H1 (cell line): ENCODE data around the gene RFX2. TPM values are rescaled to one million over a fixed set of nuclear protein-coding genes. Genes with fewer than 3 reads are reported as not detected.

Source experiments
- CTCF ChIA-PET: fragments of 300-600 bp; sonication (Branson Sonifier 250); formaldehyde crosslinking; loops from one replicate; lab custom pipeline; 2021; ENCODE audit not compliant: partially characterized antibody; lab: Charles Lee
- POLR2A ChIA-PET: fragments of 300-600 bp; sonication (Branson Sonifier 250); formaldehyde crosslinking; loops from one replicate; lab custom pipeline; 2021; ENCODE audit warnings: inconsistent platforms; ENCODE audit not compliant: partially characterized antibody; lab: Charles Lee
- DNase-seq, 2 experiments: peaks; one replicate each; pipeline versions ENCODE4 v3.0.0 to v3.0.0-alpha.2; 2010 to 2022; ENCODE audit warnings: low spot score in 2 of 2, low read depth in 1 of 2, mixed read lengths in 1 of 2
- FAIRE-seq: peaks from 2 replicates; lab custom pipeline; 2011; peaks lifted over from hg19 to GRCh38; lab: Jason Lieb, UNC
- H2AFZ ChIP-seq: 2 replicates; pipeline ENCODE4 v1.8.1; 2012; ENCODE audit warnings: low read length, inconsistent platforms
- H2AK5ac ChIP-seq: 2 replicates; pipeline ENCODE4 v1.6.1; 2013; ENCODE audit warnings: low read depth, low read length
- H2BK120ac ChIP-seq: replicated peaks from 2 replicates; pipeline ENCODE3; 2013; ENCODE audit warnings: low read depth, low read length, inconsistent platforms
- H2BK12ac ChIP-seq: 2 replicates; pipeline ENCODE4 v1.6.1; 2013; ENCODE audit warnings: low read depth, low read length
- H2BK15ac ChIP-seq: 2 replicates; pipeline ENCODE4 v1.6.1; 2013; ENCODE audit warnings: low read length
- H2BK20ac ChIP-seq: 2 replicates; pipeline ENCODE4 v1.6.1; 2013; ENCODE audit warnings: low read length
- H2BK5ac ChIP-seq: 2 replicates; pipeline ENCODE4 v1.6.1; 2013; ENCODE audit warnings: low read depth, low read length
- H3K14ac ChIP-seq: 2 replicates; pipeline ENCODE4 v1.6.1; 2013; ENCODE audit warnings: inconsistent platforms; ENCODE audit not compliant: insufficient read length
- H3K18ac ChIP-seq: 2 replicates; pipeline ENCODE4 v1.6.1; 2013; ENCODE audit warnings: low read length; ENCODE audit errors: extremely low read depth
- H3K23ac ChIP-seq: 2 replicates; pipeline ENCODE4 v1.6.1; 2013; ENCODE audit warnings: inconsistent platforms; ENCODE audit not compliant: insufficient read length
- H3K23me2 ChIP-seq: 2 replicates; pipeline ENCODE4 v1.6.1; 2013; ENCODE audit warnings: low read depth, low read length
- H3K27ac ChIP-seq: 2 replicates; pipeline ENCODE4 v1.6.1; 2011; ENCODE audit warnings: low read depth, low read length, inconsistent platforms
- H3K27me3 ChIP-seq, 4 experiments: replicated peaks in 1 of 4; 1 replicate in 1 of 4; 2 replicates in 3 of 4; pipeline versions ENCODE4 v1.6.1 to v1.8.1; 2011 to 2013; ENCODE audit warnings: low read length in 3 of 4, mild to moderate bottlenecking in 3 of 4, inconsistent platforms in 2 of 4, mixed read lengths in 2 of 4, moderate library complexity in 1 of 4; ENCODE audit not compliant: control insufficient read depth in 3 of 4, insufficient read depth in 3 of 4; ENCODE audit errors: extremely low read depth in 1 of 4
- H3K36me3 ChIP-seq, 4 experiments: 2 replicates each; pipeline versions ENCODE4 v1.6.1 to v1.8.1; 2011 to 2013; ENCODE audit warnings: mild to moderate bottlenecking in 4 of 4, low read length in 3 of 4, moderate library complexity in 2 of 4, control low read depth in 1 of 4, inconsistent platforms in 1 of 4; ENCODE audit not compliant: insufficient read depth in 4 of 4, control insufficient read depth in 2 of 4
- H3K4ac ChIP-seq: replicated peaks from 2 replicates; pipeline ENCODE3; 2013; ENCODE audit warnings: low read length, low read depth, mixed read lengths, inconsistent platforms; ENCODE audit not compliant: insufficient read length
- H3K4me1 ChIP-seq, 4 experiments: replicated peaks in 1 of 4; 1 replicate in 1 of 4; 2 replicates in 3 of 4; pipeline versions ENCODE4 v1.6.1 to v1.8.1; 2011 to 2013; ENCODE audit warnings: low read length in 3 of 4, inconsistent platforms in 2 of 4, mixed read lengths in 1 of 4; ENCODE audit not compliant: insufficient read depth in 4 of 4, control insufficient read depth in 3 of 4
- H3K4me2 ChIP-seq, 2 experiments: 2 replicates each; pipeline versions ENCODE4 v1.6.1 to v1.8.1; 2011 to 2013; ENCODE audit warnings: low read depth in 2 of 2, low read length in 2 of 2, control low read depth in 1 of 2, inconsistent platforms in 1 of 2, mild to moderate bottlenecking in 1 of 2; ENCODE audit not compliant: insufficient read depth in 1 of 2
- H3K4me3 ChIP-seq, 4 experiments: fragments of 200-600, 300-600 bp in 1 of 4; sonication (generic), shearing (Covaris generic), sonication (Bioruptor Twin) in 1 of 4; 2 replicates each; pipeline versions ENCODE4 v1.5.1 to v1.8.1; 2011 to 2016; ENCODE audit warnings: low read length in 4 of 4, low read depth in 3 of 4, control low read depth in 2 of 4, inconsistent platforms in 2 of 4, mild to moderate bottlenecking in 2 of 4, mixed read lengths in 1 of 4, moderate library complexity in 1 of 4; ENCODE audit not compliant: insufficient read depth in 2 of 4; ENCODE audit errors: extremely low read depth in 1 of 4
- H3K56ac ChIP-seq: replicated peaks from 2 replicates; pipeline ENCODE3; 2013; ENCODE audit warnings: low read depth, mild to moderate bottlenecking, mixed read lengths, low read length, inconsistent platforms; ENCODE audit not compliant: insufficient read length
- H3K79me1 ChIP-seq: 2 replicates; pipeline ENCODE4 v1.6.1; 2013; ENCODE audit warnings: low read depth, low read length, control low read depth
- H3K79me2 ChIP-seq, 2 experiments: 2 replicates each; pipeline versions ENCODE4 v1.6.1 to v1.8.1; 2012 to 2013; ENCODE audit warnings: low read length in 2 of 2, mild to moderate bottlenecking in 2 of 2, inconsistent platforms in 1 of 2; ENCODE audit not compliant: insufficient read depth in 2 of 2, control insufficient read depth in 1 of 2
- H3K9ac ChIP-seq, 4 experiments: replicated peaks in 1 of 4; 1 replicate in 1 of 4; 2 replicates in 3 of 4; pipeline versions ENCODE4 v1.6.1 to v1.8.1; 2011 to 2013; ENCODE audit warnings: low read depth in 3 of 4, low read length in 3 of 4, control low read depth in 2 of 4, mild to moderate bottlenecking in 2 of 4, moderate library complexity in 2 of 4, inconsistent platforms in 1 of 4; ENCODE audit errors: extremely low read depth in 1 of 4
- H3K9me3 ChIP-seq, 2 experiments: 2 replicates each; pipeline versions ENCODE4 v1.6.1 to v1.8.1; 2012 to 2013; ENCODE audit warnings: mild to moderate bottlenecking in 2 of 2, moderate library complexity in 2 of 2, control low read depth in 1 of 2, inconsistent platforms in 1 of 2, low read depth in 1 of 2, low read length in 1 of 2, mixed read lengths in 1 of 2; ENCODE audit not compliant: insufficient read depth in 2 of 2
- H4K20me1 ChIP-seq, 2 experiments: replicated peaks in 1 of 2; 2 replicates each; pipeline versions ENCODE3 to v1.8.1; 2011 to 2013; ENCODE audit warnings: inconsistent platforms in 2 of 2, low read length in 2 of 2, mild to moderate bottlenecking in 1 of 2; ENCODE audit not compliant: insufficient read depth in 2 of 2, control insufficient read depth in 1 of 2
- H4K5ac ChIP-seq: 2 replicates; pipeline ENCODE4 v1.6.1; 2013; ENCODE audit warnings: low read length, low read depth, mixed read lengths, inconsistent platforms; ENCODE audit not compliant: insufficient read length
- H4K8ac ChIP-seq: 2 replicates; pipeline ENCODE4 v1.8.0; 2013; ENCODE audit warnings: mild to moderate bottlenecking, moderate library complexity, low read length, inconsistent platforms; ENCODE audit not compliant: insufficient read depth; ENCODE audit errors: extremely low read depth
- H4K91ac ChIP-seq: replicated peaks from 2 replicates; pipeline ENCODE3; 2013; ENCODE audit warnings: low read length, mixed read lengths, inconsistent platforms; ENCODE audit not compliant: insufficient read length
- ASH2L ChIP-seq: fragments of 200-600, 300-600 bp; sonication (generic); IDR thresholded peaks from one replicate; pipeline ENCODE4 v1.7.1; 2017; ENCODE audit warnings: low read length
- ATF2 ChIP-seq: IDR thresholded peaks from 2 replicates; pipeline ENCODE4 v1.6.1; 2012; ENCODE audit warnings: low read length, inconsistent platforms
- EP300 ChIP-seq, 2 experiments: IDR thresholded peaks; 1 replicate in 1 of 2; 2 replicates in 1 of 2; pipeline ENCODE4 v1.6.1; 2011 to 2012; ENCODE audit warnings: low read depth in 2 of 2, low read length in 2 of 2, mild to moderate bottlenecking in 2 of 2, borderline replicate concordance in 1 of 2, inconsistent platforms in 1 of 2, moderate library complexity in 1 of 2
- JUND ChIP-seq: IDR thresholded peaks from 2 replicates; pipeline ENCODE4 v1.6.1; 2011; ENCODE audit warnings: mild to moderate bottlenecking, improper control_type of control experiment, low read length
- NRF1 ChIP-seq: IDR thresholded peaks from 2 replicates; pipeline ENCODE4 v1.6.1; 2011; ENCODE audit warnings: mild to moderate bottlenecking, low read depth, low read length, improper control_type of control experiment
- WGBS, 2 experiments: shearing (Covaris generic) in 1 of 2; methylation state at CpG; one replicate each; pipeline versions ENCODE4 v1.1.6 to v1.1.7; 2013 to 2015; ENCODE audit warnings: low lambda C conversion rate in 2 of 2, mixed read lengths in 2 of 2, inconsistent platforms in 1 of 2, low coverage in 1 of 2, missing lambda C conversion rate in 1 of 2; ENCODE audit not compliant: insufficient replicate concordance in 2 of 2, insufficient coverage in 1 of 2, insufficient read length in 1 of 2; ENCODE audit errors: extremely low coverage in 1 of 2, missing lambda C conversion rate in 1 of 2; 5-methylcytosine and 5-hydroxymethylcytosine counted together
- polyA plus RNA-seq, 7 experiments: library from polyadenylated mRNA; depleted of rRNA in 3 of 7; stranded (reverse) in 5 of 7; unstranded in 2 of 7; fragments of >200 nt in 5 of 7; fragments of 200-250 nt in 2 of 7; gene quantifications; 1 replicate in 5 of 7; 2 replicates in 1 of 7; 4 replicates in 1 of 7; pipeline versions ENCODE4 v1.2.1 to v1.2.3, GENCODE V29; 2011 to 2013; ENCODE audit warnings: missing spikeins in 2 of 7, mixed read lengths in 2 of 7
- total RNA-seq: library from RNA; stranded (reverse); fragmentation: NEBNext Ultra II Directional; extraction: Animal tissue kit (Norgen Biotek cat#: 25700); gene quantifications from 2 replicates; pipeline ENCODE4 v1.2.1, GENCODE V29; 2021

RFX2 gene
- total and polyA plus RNA-seq, 2 of the 8 experiments (the other 6 are each of a cell fraction or from before 2014, with no cell fraction given), result 4.8 to 5.3 TPM

GRCh38 chr19:6015841-6016545 is 94.3 kb downstream of the RFX2 start:
- H3K14ac ChIP-seq, result no peak overlapping the region
- no peak overlapping the region for H2BK20ac ChIP-seq
- H3K4ac ChIP-seq, result no peak overlapping the region
- no peak overlapping the region for H2BK5ac ChIP-seq
- H2AFZ ChIP-seq, result no peak overlapping the region
- no peak overlapping the region for H3K9ac ChIP-seq
- TF ChIP-seq EP300 (IDR thresholded peaks at IDR 0.05; ENCODE audit: borderline replicate concordance in 1 of 2, low read depth in 2 of 2, low read length in 2 of 2), result no peak
- TF ChIP-seq ASH2L, result no peak
- no peak for TF ChIP-seq JUND
- TF ChIP-seq ATF2, result no peak
- no peak for TF ChIP-seq NRF1
- H3K79me1 ChIP-seq, result no peaks in the 10 kb centered on the region
- H3K4me3 ChIP-seq, result no peak overlapping the region
- no peak overlapping the region; the same call in none of the 2 replicates for H4K8ac ChIP-seq
- no peak overlapping the region for H3K23ac ChIP-seq
- H2BK12ac ChIP-seq, result no peak overlapping the region
- no peaks in the 10 kb centered on the region for H3K23me2 ChIP-seq
- peaks cover 0 to 6% (median 0%) of the 10 kb centered on the region in 4 experiments; a peak in 1 of 7 replicates for H3K4me1 ChIP-seq
- H4K91ac ChIP-seq, result no peak overlapping the region
- H3K18ac ChIP-seq, result no peak overlapping the region
- 91% methylated on average over 26 of the region's 26 CpGs; no CpG with 5 or more reads in 1 of the 2 experiments for WGBS, 2 experiments
- no peak overlapping the region for H2AK5ac ChIP-seq
- no peak overlapping the region for H3K27ac ChIP-seq
- no peak for DNase-seq
- no peak overlapping the region for H3K4me2 ChIP-seq
- no peaks in the 10 kb centered on the region for H3K36me3 ChIP-seq
- H3K9me3 ChIP-seq, result no peaks in the 10 kb centered on the region
- no peaks in the 10 kb centered on the region for H4K20me1 ChIP-seq
- no peak overlapping the region for H3K56ac ChIP-seq
- POLR2A ChIA-PET, result no interaction called here
- no peak overlapping the region for H2BK15ac ChIP-seq
- no peak overlapping the region for H2BK120ac ChIP-seq
- no peak overlapping the region for H4K5ac ChIP-seq
- H3K79me2 ChIP-seq, result no peaks in the 10 kb centered on the region
- H3K27me3 ChIP-seq, result peaks cover 0 to 2% (median 0%) of the 10 kb centered on the region in 4 experiments; a peak in 1 of 7 replicates
- CTCF ChIA-PET, result interaction anchor here (0.5 to 11.7 kb wide), 6 partner anchors 10 to 192 kb away, joined by 3 to 306 read pairs (median 26); no protein-coding TSS in a partner anchor
- FAIRE-seq, result no peak
